8988T (cell line): ENCODE measurements around the gene CBLN2.

Source experiments
- DNase-seq: peaks from one replicate; pipeline ENCODE4 v3.0.0; 2011

The CBLN2 gene

GRCh38 chr18:72544092-72544886 lies at the start of gene CBLN2:
CBLN2 (minus strand) TSS chr18:72544342; CDS start chr18:72542160, 2,182 bp downstream.
- peak; percentile 83 for DNase-seq

GRCh38 chr18:72588360-72588759 lies 44.2 kb upstream of the CBLN2 start:
- DNase-seq = no peak

DNA sequence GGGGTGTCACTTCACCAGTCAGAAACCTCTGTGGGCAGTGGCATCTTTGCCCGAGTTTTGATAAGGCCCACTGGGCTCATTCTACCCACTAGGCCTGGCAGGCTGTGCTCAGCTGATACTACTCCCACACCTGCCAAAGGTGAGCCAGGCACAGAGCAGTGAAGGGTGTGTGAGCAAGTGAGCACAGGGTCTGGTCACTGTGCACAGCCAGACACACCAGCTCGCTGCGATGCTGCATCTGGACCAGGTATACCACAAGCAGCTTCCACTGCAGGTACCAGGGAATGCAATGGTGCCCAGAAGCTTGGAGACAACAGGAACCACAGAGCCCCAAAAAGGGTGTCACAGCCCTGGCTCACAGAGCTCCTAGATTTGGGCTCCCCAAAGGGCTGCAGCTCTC lies 40.6 kb upstream of the CBLN2 start:
- DNase-seq = no peak

DNA sequence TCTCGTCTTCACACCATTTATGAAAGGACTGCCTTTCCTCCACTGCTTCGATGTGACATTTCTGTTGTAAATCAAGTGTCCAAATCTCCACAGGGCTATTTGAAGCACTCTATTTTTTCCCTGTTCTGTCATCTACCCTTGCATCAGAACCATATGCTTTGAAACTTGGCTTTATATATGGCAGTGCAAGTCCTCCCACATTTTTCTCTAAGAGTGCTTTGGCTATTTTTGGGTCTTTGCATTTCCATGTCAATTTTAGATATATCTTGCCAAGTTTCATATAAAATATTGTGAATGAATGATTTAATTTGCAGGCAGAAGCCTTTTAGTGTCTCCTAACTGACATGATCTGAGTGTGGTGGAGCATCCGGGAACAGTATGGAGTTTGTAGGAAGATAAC lies 37.8 kb upstream of the CBLN2 start:
- no peak for DNase-seq

DNA sequence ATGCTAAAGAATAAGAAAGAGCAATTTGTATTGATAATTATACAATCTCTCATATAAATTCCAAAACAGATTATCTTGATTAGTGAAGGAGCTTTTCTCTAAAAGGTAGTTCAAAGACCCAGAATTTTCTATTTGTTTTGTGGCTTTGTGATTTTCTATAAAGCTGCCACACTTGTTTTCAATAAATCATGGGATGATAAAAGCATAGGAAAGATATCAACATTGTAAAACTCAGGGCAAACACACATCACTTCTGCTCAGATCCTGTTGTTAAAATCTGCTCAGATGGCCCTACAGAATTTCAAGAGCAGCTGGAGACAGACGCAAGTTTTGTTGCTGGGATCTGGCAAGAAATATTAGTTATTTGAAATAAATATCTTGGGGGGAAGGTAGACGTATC lies 28.8 kb upstream of the CBLN2 start:
- DNase-seq = no peak

GRCh38 chr18:72566290-72566689 lies 22.1 kb upstream of the CBLN2 start:
- DNase-seq = no peak

- DNase-seq = no peak
Measured at GRCh38 chr18:72555968-72556367, 11.8 kb upstream of the CBLN2 start.

- no peak for DNase-seq
Measured at GRCh38 chr18:72555101-72555500, 11.0 kb upstream of the CBLN2 start.

GRCh38 chr18:72543357-72544055 lies 636 bp downstream of the CBLN2 start:
- DNase-seq = no peak

DNA sequence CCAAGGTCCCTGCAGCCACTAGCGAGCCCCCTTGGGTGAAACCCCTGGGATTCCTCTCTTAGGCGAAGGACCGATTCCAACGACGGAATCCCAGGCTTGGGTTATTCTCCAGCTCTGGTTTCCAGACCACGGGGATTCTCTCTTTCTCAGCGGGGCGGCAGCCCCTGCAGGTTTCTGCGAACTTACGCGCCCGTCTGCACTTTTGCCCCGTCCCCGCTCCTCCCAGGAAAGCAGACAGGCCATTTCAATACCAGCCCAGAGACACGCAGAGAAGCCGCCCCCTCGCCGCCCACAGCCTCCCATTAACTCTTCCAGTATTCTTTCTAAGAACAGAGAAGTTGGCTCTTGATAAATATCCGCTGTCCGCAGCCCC lies 1.2 kb downstream of the CBLN2 start:
- no peak for DNase-seq

- no peak for DNase-seq
Measured at GRCh38 chr18:72542342-72542741, 1.8 kb downstream of the CBLN2 start.

GRCh38 chr18:72541871-72542332 lies 2.2 kb downstream of the CBLN2 start:
- DNase-seq = no peak

DNA sequence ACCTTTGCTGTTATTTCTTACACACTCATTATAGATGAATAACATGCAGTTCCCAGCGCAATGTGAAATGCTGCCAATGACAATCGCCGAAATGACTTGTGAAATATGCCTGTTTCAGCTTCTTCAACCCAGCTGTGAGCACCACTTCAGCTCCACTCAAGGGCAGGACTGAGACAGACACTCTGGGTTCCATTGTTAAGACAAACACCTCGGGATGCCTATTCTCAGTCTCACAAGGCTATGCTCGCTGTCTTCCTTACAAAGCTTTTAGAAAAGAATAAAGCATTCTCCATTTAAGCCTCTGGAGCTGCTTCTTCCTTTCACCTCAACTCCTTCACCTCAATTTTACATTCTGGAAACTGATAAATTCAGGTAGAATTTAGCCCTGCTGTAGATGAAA lies 4.2 kb downstream of the CBLN2 start:
- no peak for DNase-seq

DNA sequence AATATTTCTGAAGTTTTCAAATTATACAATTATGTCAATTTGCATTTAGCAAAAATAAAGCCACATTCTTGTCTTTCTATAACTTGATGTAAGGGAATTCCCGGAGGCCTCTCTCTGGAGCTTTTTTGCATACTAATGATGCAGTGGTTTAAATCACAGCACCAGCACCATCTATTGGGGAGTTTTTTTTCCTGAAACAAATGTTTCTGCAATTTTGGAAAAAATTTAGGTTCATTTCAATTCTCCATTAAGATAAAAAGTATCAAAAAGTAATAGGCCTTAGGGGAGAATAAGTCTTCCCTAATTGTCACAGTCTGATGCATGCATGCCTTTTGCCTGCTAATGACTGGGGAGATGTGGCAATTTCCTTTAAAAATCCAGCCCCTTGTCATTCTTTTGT lies 13.5 kb downstream of the CBLN2 start:
- DNase-seq = no peak

DNA sequence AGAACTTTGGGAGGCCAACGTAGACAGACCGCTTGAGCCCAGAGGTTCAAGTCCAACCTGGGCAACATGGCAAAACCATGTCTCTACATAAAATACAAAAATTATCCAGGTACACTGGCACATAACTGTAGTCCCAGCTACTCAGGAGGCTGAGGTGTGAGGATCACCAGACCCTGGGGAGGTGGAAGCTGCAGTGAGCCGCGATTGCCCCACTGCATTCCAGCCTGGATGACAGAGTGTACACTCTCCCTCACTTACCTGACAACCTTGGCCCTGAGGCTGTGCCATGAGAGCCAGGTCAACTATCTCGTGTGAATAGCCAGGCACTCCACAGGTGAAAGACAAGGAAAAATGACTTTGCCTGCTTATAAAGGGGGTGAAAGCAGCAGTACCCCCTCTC lies 39.3 kb downstream of the CBLN2 start:
- no peak for DNase-seq

DNA sequence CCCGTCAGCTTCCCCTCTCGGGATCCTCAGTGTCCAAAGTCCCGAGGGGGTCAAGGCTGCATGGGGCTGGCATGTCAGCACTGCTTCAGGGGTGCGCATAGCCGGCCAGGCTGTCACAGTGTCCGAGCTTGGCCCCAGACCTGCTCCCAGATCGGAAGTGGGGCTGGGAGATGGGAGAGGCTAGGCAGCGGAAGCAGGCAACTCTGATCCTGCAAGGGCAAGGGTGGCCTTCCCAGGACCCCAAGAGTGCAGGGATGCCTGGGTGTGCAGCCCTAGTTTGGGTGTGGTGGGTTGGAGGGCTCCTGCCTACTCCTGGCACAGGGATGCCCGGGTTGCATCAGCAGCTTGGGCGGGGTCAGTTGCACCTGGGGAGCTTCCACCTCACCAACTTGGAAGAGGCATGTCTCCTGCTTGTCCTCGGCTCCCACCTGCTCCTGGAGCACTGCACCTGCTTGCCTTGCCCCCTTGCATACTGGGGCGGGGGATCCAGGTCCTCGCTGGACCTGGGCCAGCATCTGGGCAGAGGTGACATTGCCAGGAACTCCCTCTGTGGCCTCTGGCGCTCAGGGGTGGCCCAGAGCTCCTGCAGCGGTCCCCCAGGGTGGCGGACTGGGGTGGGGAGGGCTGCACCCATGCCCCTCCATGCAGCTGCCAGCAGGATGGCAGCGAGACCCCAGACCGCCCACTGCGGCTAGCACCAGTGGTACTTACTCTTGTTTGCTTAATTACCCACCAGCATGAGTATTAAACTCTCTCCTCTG lies 41.3 kb downstream of the CBLN2 start:
- DNase-seq = no peak

DNA sequence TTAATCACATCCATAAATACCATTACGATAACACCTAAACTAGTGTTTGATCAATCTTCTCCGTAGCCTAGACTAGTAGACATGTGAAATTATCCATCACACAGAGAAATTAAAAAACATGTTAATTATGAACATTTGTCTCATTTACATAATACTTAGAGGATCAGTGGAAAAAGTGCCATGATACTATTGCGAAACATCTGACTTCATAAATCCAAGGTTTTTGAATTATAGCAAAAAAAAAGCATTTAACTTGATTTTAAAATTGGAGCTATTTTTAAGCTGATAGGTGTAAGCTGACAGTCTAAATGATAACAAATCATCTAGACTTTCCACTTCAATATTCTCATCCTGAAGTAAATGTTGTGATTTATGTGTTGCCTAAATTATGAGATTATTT lies 51.6 kb downstream of the CBLN2 start:
- no peak for DNase-seq
